Measurements from ENCODE around the gene KIRREL1.

- TF ChIP-seq USF1 (IDR thresholded peaks at IDR 0.05) (no peak), CREB1 (IDR thresholded peaks at IDR 0.05; ENCODE audit: low read depth) (no peak), YY1 (IDR thresholded peaks at IDR 0.05; ENCODE audit: low read depth) (no peak), EGR1 (IDR thresholded peaks at IDR 0.05) (no peak), REST (IDR thresholded peaks at IDR 0.05; ENCODE audit: low read depth) (no peak), MAX (IDR thresholded peaks at IDR 0.05) (no peak), FOXM1 (IDR thresholded peaks at IDR 0.05; ENCODE audit: borderline replicate concordance, low read depth) (no peak), TCF12 (IDR thresholded peaks at IDR 0.05; ENCODE audit: low read depth) (no peak), TAF1 (IDR thresholded peaks at IDR 0.05; ENCODE audit: low read depth) (no peak)
Measured at GRCh38 chr1:157978586-157979403, 14.7 kb upstream of the KIRREL1 start.
